COR-L47 (cell line): ENCODE results near the gene FBXO48.

Experiments used
- DNase-seq: peaks from one replicate; lab custom pipeline; 2025; lab: John Stamatoyannopoulos, UW

The FBXO48 gene

DNA sequence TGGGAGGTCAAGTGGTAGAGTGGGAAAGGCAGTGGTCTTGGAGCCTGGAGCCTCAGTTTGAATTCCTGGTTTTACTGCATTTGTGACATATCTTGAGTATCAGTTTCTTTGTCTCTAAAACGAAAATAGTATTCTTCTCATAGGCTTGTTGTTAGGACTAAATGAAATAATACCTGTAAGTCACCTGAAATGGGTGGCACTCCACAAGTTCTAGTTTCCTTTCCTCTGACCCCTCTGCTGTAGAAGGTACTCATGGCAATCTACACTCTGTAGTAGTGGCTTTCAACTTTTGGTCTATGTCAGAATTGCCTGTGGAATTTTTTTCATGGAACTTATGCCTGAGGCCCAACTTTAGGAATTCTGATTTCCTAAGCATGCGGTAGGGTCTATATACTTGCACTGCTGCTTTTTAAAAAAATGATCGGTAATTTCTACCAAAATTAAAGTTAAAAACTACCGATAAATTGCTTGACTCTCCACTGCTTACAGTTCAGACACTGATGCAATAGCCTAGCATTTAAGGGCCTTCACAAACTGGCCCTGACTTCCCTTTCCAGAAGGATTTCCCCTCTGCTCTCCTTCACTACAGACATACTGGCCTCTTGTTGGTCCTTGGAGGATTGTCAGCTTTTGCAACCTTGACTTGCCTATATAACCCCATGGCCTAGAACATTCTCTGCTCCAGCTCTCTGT, 54.8 kb downstream of the FBXO48 start:
- DNase-seq, result no peak

DNA sequence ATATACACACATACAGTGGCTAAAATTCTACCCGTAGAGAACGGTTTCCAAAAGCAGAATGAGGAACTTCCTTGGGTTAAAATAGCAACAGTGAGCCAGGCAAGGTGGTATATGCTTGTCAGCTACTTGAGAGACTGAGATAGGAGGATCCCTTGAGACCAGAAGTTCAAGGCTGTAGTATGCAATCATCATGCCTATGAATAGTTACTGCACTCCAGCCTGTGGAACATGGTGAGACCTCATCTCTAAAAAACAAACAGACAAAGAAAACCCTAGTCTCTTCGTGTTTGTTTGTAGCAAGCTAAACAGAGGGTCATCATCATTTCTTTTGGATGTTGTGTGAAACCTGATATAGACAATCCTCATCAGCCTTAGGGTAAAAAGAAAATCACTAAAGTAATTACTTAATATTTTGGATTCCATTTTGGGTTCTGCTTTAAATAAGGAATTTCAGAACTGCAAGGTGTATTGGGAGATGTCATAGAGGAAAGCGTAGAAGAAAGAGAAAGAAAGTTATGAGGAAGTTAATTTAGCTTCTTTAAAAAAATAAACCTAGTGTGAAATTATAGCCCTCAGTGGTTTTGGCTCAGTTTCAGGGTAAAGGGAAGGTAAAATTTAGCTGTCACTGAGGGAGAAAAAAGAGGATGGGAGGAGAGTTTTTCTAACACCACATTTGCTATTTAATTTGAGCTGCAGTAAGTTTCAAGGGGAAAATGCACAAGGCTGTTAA, 55.5 kb downstream of the FBXO48 start:
- no peak for DNase-seq
